ENCODE measurements around the gene NRXN2.
"Not testable (repeated sequence)": the region's sequence is repeated elsewhere in the genome, so short reads cannot be mapped to it uniquely, and the experiment has no call there.

Gene NRXN2

GRCh38 chr11:64563966-64564365, 159.0 kb downstream of the NRXN2 start:
- no peak for DNase-seq (ENCODE audit: low read depth)

- DNase-seq (ENCODE audit: low read depth), result no peak
Measured at GRCh38 chr11:64562723-64563351, 160.2 kb downstream of the NRXN2 start.

GRCh38 chr11:64561984-64562722, 160.8 kb downstream of the NRXN2 start:
- DNase-seq (ENCODE audit: low read depth), result no peak

DNA sequence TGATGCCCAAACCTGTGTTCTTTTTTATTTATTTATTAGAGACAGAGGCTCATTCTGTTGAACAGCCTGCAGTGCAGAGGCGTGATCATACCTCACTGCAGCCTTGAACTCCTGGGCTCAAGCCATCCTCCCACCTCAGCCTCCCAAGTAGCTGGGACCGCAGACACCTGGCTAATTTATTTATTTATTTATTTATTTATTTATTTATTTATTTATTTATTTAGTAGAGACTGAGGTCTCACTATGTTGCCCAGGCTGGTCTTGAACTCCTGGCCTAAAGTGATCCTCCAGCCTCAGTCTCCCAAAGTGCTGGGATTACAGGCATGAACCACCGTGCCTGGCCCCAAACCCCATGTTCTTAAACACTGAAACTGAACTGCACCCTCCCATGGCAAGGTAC, 161.6 kb downstream of the NRXN2 start:
- DNase-seq (ENCODE audit: low read depth), result not testable (repeated sequence)

GRCh38 chr11:64560941-64561340, 162.1 kb downstream of the NRXN2 start:
- no peak for DNase-seq (ENCODE audit: low read depth)

- no peak for DNase-seq (ENCODE audit: low read depth)
Measured at GRCh38 chr11:64560139-64560771, 162.7 kb downstream of the NRXN2 start.

- no peak for DNase-seq (ENCODE audit: low read depth)
Measured at GRCh38 chr11:64559351-64560138, 163.5 kb downstream of the NRXN2 start.

DNA sequence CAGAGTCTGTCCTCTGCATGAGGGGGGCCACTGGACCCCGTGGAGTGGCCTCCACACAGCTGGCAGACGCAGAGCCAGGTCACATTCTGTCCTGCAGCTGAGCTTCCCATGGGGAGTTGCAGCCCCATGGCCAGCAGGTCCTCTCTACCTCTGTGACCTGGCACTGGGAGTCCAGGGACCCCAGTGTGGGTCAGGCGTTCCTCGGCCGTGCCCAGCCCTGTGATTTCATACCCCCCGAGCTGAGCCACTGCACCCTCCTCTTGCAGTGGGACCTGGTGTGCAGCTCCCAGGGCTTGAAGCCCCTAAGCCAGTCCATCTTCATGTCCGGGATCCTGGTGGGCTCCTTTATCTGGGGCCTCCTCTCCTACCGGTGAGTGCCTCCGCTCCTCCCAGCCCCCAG, 164.1 kb downstream of the NRXN2 start:
- no peak for DNase-seq (ENCODE audit: low read depth)

DNA sequence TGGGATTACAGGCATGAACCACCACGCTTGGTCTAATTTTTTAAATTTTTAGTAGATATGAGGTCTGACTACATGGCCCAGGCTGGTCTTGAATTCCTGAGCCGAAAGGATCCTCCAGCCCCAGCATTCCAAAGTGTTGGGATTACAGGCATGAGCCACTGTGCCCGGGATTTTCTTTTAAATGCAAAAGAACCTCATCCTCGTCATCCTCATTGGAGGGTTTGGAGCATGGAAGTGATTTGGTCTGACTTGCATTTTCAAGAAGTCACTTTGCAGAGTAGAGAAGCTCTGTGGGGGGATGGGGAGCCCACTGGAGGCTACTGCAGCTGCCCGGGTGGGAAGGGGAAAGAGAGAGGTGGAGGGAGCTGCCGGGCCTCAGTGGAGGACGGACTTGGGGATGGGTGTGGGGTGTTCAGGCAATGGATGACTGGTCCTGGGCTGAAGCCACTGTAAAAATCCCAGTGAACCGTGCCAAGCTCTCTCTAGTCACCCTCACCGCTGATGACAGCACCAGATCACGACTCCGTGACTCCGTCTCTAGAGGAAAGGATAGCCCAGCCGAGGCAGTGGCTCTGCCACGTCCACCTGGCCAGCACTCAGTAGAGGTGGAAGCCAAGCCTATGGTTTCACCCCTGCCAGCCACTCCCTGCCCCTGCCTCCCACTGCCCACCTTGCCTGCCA, 164.8 kb downstream of the NRXN2 start:
- DNase-seq (ENCODE audit: low read depth), result no peak

- no peak for DNase-seq (ENCODE audit: low read depth)
Measured at GRCh38 chr11:64556721-64557250, 166.2 kb downstream of the NRXN2 start.

Data from activated T-cell treated with anti-CD3 and anti-CD28 coated beads for 48 hours (primary cell).